ENCODE measurements around the gene UBD.

- TF ChIP-seq, protein P1, sequence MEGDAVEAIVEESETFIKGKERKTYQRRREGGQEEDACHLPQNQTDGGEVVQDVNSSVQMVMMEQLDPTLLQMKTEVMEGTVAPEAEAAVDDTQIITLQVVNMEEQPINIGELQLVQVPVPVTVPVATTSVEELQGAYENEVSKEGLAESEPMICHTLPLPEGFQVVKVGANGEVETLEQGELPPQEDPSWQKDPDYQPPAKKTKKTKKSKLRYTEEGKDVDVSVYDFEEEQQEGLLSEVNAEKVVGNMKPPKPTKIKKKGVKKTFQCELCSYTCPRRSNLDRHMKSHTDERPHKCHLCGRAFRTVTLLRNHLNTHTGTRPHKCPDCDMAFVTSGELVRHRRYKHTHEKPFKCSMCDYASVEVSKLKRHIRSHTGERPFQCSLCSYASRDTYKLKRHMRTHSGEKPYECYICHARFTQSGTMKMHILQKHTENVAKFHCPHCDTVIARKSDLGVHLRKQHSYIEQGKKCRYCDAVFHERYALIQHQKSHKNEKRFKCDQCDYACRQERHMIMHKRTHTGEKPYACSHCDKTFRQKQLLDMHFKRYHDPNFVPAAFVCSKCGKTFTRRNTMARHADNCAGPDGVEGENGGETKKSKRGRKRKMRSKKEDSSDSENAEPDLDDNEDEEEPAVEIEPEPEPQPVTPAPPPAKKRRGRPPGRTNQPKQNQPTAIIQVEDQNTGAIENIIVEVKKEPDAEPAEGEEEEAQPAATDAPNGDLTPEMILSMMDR (IDR thresholded peaks at IDR 0.05; ENCODE audit: insufficient read depth, low read length, poor library complexity, severe bottlenecking), result no peak
- no peak for TF ChIP-seq EZH2phosphoT487 (conservative IDR thresholded peaks at IDR 0.05; ENCODE audit: low read length)
These were observed 27.9 kb downstream of the UBD start for GRCh38 chr6:29531668-29532067.
